Prostate gland (tissue), 2 donors: ENCODE measurements around the gene IRF2.

Source experiments
- CTCF ChIP-seq, 4 experiments: fragments of 200-600 bp in 2 of 4; fragments of 450-650 bp in 2 of 4; sonication (generic) in 2 of 4; IDR thresholded peaks; 1 replicate in 3 of 4; 2 replicates in 1 of 4; pipeline ENCODE4 v1.5.1; 2016 to 2019; ENCODE audit warnings: antibody characterized with exemption in 4 of 4, mild to moderate bottlenecking in 2 of 4, moderate library complexity in 2 of 4
- POLR2AphosphoS5 ChIP-seq: sonication (generic); formaldehyde crosslinking; IDR thresholded peaks from one replicate; pipeline ENCODE4 v1.6.1; 2017; ENCODE audit warnings: antibody characterized with exemption

DNA sequence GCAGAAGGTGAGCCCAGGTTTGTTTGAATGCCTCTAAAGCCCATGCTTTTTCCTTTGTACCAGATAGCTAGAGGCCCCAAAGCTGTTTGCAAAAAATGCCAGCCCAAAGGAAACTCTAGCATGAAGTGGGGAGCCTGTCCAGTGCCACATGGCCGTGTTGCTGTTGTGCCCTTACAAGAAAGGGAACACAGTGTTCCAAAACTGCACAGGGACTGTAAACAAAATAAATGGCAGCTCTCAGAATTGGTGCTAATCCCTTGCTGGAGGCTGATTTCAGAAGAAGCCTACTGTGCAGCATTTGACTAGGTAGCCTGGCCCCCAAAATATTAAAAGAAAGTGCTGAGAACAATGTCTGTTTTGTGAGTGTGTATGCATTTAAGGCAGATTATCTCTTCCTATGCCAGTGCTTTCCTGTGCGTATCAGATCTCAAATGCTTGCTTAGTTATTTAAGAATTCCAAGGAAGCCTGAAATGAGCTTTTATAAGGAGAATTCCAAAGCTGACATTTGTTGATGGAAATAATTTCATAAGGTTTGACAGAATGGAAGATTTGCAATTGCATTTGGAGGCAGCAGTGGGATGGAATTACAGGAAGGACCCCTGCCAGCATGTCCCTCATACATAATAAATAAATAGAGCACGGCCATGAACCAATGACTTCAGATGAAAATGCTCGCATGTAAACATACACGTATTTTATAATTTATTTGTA, 115.7 kb downstream of the IRF2 start:
- no peak for TF ChIP-seq CTCF (IDR thresholded peaks at IDR 0.05)
- peak; percentile 43 for TF ChIP-seq POLR2AphosphoS5
